Neutrophil (primary cell): ENCODE measurements around the gene TSHZ2.
"Not testable (repeated sequence)": the region's sequence is repeated elsewhere in the genome, so short reads cannot be mapped to it uniquely, and the experiment has no call there.

Experiments used
- H3K27ac ChIP-seq: fragments of 200-600 bp; sonication (generic); 2 replicates; pipeline ENCODE4 v1.5.1; 2016; ENCODE audit warnings: mild to moderate bottlenecking, moderate library complexity
- H3K27me3 ChIP-seq: fragments of 200-600 bp; sonication (generic); 2 replicates; pipeline ENCODE4 v1.6.0; 2016; ENCODE audit warnings: mild to moderate bottlenecking
- H3K36me3 ChIP-seq: fragments of 200-600 bp; sonication (generic); 2 replicates; pipeline ENCODE4 v1.5.1; 2017
- H3K4me1 ChIP-seq, 2 experiments: fragments of 200-600 bp in 1 of 2; sonication (generic) in 1 of 2; 1 replicate in 1 of 2; 2 replicates in 1 of 2; pipeline versions ENCODE4 v1.5.1 to v1.6.1; 2013 to 2016; ENCODE audit warnings: low read depth in 1 of 2, low read length in 1 of 2, mild to moderate bottlenecking in 1 of 2, moderate library complexity in 1 of 2; ENCODE audit not compliant: control insufficient read depth in 1 of 2, insufficient read depth in 1 of 2
- H3K4me3 ChIP-seq, 2 experiments: fragments of 200-600 bp in 1 of 2; sonication (generic) in 1 of 2; 1 replicate in 1 of 2; 2 replicates in 1 of 2; pipeline ENCODE4 v1.5.1; 2013 to 2016; ENCODE audit warnings: low read depth in 1 of 2, low read length in 1 of 2, mild to moderate bottlenecking in 1 of 2, moderate library complexity in 1 of 2
- H3K9me3 ChIP-seq: fragments of 200-600 bp; sonication (generic); 2 replicates; pipeline ENCODE4 v1.5.1; 2016
- TF ChIP-seq, protein P1 (sequence below): fragments of 200-600 bp; sonication (generic); IDR thresholded peaks from 2 replicates; pipeline ENCODE4 v1.5.1; 2016; ENCODE audit warnings: antibody characterized with exemption

TSHZ2 gene

GRCh38 chr20:53500651-53501050 lies 528.5 kb downstream of the TSHZ2 start:
- Histone ChIP-seq H3K27me3 (peaks cover 7% of the 10 kb centered on the region), H3K36me3 (no peaks in the 10 kb centered on the region), H3K27ac (no peak overlapping the region), H3K4me3 (no peak overlapping the region), H3K4me1 (no peaks in the 10 kb centered on the region), H3K9me3 (no peaks in the 10 kb centered on the region)
- TF ChIP-seq, protein P1, sequence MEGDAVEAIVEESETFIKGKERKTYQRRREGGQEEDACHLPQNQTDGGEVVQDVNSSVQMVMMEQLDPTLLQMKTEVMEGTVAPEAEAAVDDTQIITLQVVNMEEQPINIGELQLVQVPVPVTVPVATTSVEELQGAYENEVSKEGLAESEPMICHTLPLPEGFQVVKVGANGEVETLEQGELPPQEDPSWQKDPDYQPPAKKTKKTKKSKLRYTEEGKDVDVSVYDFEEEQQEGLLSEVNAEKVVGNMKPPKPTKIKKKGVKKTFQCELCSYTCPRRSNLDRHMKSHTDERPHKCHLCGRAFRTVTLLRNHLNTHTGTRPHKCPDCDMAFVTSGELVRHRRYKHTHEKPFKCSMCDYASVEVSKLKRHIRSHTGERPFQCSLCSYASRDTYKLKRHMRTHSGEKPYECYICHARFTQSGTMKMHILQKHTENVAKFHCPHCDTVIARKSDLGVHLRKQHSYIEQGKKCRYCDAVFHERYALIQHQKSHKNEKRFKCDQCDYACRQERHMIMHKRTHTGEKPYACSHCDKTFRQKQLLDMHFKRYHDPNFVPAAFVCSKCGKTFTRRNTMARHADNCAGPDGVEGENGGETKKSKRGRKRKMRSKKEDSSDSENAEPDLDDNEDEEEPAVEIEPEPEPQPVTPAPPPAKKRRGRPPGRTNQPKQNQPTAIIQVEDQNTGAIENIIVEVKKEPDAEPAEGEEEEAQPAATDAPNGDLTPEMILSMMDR: no peak

DNA sequence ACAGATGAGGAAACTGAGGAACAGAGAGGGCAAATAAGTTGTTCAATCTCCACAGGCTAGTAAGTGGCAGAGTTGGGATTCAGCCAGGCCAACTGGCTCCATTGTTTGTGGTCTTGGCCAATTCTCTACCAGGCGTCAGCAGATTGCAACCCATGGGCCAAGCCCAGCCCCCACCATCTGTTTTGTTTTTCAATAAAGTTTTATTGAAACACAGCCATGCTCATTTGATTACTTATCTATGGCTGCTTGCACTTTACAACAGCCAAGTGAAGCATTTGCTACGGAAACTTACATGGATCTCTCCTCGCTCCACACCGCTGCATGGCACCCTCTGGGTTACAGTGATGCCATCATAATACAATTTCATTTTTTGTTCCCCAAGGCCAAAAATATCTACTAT lies 530.7 kb downstream of the TSHZ2 start:
- H3K27me3 ChIP-seq: no peaks in the 10 kb centered on the region
- H3K4me3 ChIP-seq: no peak overlapping the region
- H3K4me1 ChIP-seq: no peaks in the 10 kb centered on the region
- H3K27ac ChIP-seq: no peak overlapping the region
- H3K36me3 ChIP-seq: no peaks in the 10 kb centered on the region
- H3K9me3 ChIP-seq: no peaks in the 10 kb centered on the region
- TF ChIP-seq, protein P1: no peak

GRCh38 chr20:53503517-53503919 lies 531.4 kb downstream of the TSHZ2 start:
- Histone ChIP-seq H3K27ac (no peak overlapping the region), H3K36me3 (no peaks in the 10 kb centered on the region), H3K4me3 (no peak overlapping the region), H3K9me3 (no peaks in the 10 kb centered on the region), H3K4me1 (no peaks in the 10 kb centered on the region), H3K27me3 (no peaks in the 10 kb centered on the region)
- TF ChIP-seq, protein P1: no peak

DNA sequence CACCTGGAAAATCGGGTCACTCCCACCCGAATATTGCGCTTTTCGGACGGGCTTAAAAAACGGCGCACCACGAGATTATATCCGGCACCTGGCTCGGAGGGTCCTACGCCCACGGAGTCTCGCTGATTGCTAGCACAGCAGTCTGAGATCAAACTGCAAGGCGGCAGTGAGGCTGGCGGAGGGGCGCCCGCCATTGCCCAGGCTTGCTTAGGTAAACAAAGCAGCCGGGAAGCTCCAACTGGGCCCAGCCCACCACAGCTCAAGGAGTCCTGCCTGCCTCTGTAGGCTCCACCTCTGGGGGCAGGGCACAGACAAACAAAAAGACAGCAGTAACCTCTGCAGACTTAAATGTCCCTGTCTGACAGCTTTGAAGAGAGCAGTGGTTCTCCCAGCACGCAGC lies 531.9 kb downstream of the TSHZ2 start:
- H3K4me1 ChIP-seq, H3K4me3 ChIP-seq, H3K9me3 ChIP-seq, H3K36me3 ChIP-seq, H3K27ac ChIP-seq, H3K27me3 ChIP-seq: not testable (repeated sequence)

GRCh38 chr20:53510262-53510661 lies 538.1 kb downstream of the TSHZ2 start:
- no peaks in the 10 kb centered on the region for H3K36me3 ChIP-seq
- no peak overlapping the region for H3K4me3 ChIP-seq
- TF ChIP-seq, protein P1: no peak
- no peaks in the 10 kb centered on the region for H3K4me1 ChIP-seq
- H3K27ac ChIP-seq: no peak overlapping the region
- H3K9me3 ChIP-seq: no peaks in the 10 kb centered on the region
- H3K27me3 ChIP-seq: no peaks in the 10 kb centered on the region

GRCh38 chr20:53510704-53511103 lies 538.5 kb downstream of the TSHZ2 start:
- TF ChIP-seq, protein P1: no peak
- H3K27ac ChIP-seq: no peak overlapping the region
- H3K9me3 ChIP-seq: no peaks in the 10 kb centered on the region
- H3K4me3 ChIP-seq: no peak overlapping the region
- H3K36me3 ChIP-seq: no peaks in the 10 kb centered on the region
- H3K27me3 ChIP-seq: no peaks in the 10 kb centered on the region
- H3K4me1 ChIP-seq: no peaks in the 10 kb centered on the region
